AG20443 (cell line): Measurements from ENCODE around the gene PHKA1.
"Not testable (repeated sequence)": the region's sequence is repeated elsewhere in the genome, so short reads cannot be mapped to it uniquely, and the experiment has no call there.

Experiments
- DNase-seq: peaks from one replicate; pipeline ENCODE4 v3.0.0; 2012; ENCODE audit warnings: low spot score, mixed read lengths

The PHKA1 gene

DNA sequence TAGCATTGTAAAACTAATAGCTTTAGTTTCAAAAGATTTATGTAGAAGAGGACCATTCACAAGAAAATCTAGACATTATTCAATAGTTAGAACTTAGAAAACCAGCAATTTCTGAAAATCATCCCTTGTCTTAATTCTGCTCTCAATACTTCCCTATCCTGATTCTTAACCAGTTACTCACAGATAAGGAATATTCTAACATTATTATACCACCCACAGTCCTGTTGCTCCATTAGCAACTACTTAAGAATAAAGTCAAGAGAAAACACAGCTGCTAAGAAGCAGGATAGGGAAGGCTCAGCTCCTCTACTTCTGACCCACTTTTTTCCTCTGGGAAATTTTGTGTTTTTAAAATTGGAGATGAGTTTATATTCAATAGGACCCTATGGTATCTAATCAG lies 47.7 kb downstream of the PHKA1 start:
- no peak for DNase-seq

DNA sequence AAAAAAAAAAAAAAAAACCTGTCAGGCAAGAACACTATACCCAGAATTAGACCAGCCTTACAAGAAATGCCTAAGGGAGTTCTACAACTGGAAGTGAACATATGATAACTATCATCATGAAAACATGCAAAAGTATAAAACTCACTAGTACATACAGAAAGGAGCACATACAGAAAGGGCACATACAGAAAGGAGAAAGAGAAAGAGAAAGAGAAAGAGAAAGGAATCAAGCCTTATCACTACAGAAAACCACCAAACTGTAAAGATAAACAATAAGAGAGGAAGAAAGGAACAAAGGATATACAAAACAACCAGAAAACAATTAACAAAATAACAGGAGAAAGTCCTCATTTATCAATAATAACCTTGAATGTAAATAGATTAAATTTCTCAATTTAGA lies 50.4 kb downstream of the PHKA1 start:
- DNase-seq, result no peak

DNA sequence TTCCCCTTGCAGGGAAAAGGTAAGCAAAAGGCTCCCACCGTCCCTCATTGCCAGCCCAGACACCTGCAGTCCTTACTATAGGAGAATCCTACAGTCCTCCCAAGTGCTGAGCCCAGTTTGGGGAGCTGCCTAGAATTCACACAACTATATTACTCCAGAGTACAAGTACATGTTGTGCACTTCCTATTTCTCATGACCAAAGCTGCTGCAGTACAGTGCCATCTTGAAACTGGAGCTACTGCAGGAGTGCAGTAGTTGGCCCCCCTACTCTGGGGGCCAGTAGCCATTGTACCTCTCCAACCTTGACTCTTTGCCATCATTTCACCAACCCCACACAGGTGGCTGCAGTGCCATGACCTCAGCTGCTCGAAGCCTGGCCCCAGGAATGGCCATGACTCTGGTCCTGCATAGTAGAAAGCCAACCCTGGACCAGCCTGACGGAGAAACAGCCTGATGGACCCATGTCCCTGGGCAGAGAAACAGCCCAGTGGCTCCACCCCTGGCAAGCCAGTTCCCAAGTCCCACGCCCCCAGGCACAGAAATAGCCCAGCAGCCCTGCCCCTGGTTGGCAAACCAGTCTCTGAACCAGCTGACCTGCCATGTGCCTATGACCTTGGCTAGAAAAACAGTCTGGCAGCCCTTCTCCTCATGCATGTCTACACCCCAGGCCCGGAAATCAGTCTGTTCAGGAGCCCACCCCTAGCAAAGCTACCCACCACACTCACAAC lies 51.9 kb downstream of the PHKA1 start:
- DNase-seq, result no peak

DNA sequence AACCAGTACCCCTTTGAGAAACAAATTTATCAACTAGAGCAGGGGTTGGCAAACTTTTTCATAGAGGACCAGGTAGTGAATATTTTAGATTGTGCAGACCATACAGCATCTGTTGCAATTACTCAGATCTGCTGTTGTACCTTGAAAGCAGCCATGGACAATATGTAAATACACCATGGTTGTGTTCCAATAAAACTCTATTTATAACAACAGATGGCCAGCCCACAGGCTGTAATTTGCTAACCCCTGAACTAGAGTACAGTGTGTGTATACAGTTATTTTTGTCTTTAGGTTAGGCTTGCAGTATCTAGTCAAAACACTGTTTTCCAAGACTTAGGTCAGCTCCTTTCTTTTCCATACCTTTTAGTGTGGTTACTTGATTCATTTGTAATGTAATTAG lies 54.4 kb downstream of the PHKA1 start:
- no peak for DNase-seq

DNA sequence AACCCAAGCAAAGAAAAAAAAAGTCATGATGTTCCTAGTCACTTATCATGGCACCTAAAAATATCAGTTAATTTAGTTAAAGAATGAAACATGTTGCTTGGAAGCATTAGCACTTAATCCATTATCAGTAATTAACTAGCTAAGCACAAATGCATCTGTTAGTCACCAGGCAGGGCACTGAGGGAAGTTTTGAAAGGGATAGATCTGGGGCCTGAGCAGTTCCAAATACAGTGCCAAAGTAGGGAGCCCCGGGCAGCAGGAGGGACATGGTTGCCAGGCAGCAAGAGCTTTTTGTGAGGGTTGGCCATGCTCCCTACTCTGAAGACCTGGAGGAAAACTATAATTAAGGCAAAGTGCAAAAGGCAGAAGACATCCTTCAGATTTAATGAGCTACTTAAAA lies 62.0 kb downstream of the PHKA1 start:
- no peak for DNase-seq

DNA sequence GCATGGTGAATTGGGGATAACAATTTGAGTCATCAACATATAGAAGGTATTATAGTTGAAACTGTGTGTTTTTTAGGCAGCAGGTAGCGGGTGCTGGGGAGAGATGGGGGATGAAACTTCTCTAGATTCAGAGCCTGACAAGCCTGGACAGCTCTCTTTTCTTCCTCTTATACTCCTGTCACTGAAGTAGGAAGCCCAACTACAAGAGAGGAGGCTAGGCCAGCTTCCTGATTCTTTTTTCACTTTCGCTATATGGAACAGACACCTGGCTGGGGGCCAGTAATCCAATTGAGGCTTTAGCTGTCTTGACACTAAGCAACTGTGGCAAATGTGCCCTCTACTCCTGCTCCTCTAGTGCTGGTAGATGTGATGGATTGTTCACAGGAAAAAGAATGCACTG lies 69.2 kb downstream of the PHKA1 start:
- DNase-seq, result no peak

DNA sequence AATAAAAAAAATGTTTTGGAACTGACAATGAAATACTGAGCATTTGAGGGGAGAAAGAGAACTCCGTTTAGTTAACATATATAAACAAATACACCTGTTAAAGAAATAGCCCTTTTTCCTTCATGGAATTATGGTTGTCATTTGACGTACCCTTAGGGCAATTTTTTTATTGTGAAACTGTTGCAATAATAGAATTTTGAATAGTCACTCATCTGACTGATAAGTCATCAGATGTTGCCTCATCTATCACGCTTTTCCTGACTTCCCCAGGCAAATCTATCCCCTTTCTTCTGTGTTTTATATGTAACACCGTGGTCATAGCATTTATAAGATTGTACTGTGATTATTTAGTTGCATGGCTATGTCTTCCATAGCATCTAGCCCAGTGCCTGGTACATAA lies 72.5 kb downstream of the PHKA1 start:
- DNase-seq, result no peak

DNA sequence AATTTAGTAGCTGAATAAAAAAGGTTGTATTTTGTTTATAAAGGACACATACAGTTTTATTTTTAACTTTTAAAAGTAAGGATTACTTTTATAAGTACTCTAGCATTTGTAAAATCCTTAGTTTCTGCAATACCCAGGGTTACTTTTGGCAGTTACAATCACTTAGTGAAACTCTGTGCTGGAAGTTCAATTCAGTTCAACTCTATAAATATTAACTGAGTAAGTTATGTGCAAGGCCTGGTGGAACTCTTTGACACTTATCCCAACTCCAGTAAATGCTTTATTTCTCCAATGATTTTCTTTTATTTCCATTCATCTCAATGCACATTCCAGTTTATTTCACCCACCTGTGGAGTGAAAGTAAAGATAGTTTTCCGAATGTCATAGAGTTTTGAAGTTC lies 78.2 kb downstream of the PHKA1 start:
- DNase-seq, result no peak

DNA sequence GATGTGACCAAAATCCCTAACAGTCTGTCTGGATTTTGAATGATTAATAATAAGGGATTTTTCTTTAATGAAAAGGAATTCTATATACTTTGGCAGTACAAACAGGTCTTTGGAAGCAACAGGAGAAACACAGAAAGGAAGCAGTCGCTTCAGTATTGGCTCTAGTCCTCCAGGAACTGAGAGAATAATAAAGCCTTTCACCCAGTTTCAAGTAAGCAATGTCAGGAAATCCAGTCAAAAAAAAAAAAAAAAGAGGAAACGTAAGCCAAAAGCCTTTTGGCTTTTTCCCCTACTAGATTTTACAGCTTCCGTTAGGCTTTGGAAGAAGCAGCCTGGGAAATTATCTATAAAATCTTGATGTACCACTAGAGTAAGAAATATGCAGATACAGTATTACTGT lies 79.8 kb downstream of the PHKA1 start:
- no peak for DNase-seq

DNA sequence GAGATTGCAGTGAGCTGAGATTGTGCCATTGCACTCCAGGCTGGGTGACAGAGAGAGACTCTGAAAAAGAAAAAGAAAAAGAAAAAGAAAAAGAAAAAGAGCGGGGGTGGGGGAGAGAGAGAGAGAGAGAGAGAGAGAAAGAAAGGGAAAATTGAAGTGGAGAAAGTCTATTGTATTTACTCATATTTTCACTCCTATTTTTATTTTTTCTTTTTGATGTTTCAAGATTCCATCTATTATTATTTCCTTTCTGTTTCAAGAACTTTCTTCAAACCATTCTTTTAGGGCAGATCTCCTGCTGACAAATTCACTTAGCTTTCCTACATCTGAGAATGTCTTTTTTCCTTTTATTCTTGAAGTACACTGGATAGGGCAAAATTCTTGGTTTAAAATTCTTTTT lies 83.9 kb downstream of the PHKA1 start:
- DNase-seq, result no peak

DNA sequence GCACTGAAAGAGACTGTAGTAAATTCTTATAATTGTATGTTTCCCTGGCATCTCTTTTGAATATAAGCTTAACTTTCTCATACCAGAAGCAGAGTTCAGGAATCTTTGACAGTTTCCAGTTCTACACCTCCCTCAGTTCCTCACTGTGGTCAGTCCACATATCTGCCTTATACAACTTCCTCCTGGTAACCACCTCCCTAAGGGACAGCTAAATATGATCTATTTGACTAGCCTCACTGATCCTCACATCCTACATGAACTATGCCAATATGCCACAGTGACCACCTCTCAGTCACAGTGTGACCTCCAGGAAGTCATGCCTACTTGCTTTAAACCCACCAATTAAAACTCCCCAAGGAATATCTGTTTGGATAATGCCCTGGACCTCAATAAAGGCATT lies 89.9 kb downstream of the PHKA1 start:
- no peak for DNase-seq

DNA sequence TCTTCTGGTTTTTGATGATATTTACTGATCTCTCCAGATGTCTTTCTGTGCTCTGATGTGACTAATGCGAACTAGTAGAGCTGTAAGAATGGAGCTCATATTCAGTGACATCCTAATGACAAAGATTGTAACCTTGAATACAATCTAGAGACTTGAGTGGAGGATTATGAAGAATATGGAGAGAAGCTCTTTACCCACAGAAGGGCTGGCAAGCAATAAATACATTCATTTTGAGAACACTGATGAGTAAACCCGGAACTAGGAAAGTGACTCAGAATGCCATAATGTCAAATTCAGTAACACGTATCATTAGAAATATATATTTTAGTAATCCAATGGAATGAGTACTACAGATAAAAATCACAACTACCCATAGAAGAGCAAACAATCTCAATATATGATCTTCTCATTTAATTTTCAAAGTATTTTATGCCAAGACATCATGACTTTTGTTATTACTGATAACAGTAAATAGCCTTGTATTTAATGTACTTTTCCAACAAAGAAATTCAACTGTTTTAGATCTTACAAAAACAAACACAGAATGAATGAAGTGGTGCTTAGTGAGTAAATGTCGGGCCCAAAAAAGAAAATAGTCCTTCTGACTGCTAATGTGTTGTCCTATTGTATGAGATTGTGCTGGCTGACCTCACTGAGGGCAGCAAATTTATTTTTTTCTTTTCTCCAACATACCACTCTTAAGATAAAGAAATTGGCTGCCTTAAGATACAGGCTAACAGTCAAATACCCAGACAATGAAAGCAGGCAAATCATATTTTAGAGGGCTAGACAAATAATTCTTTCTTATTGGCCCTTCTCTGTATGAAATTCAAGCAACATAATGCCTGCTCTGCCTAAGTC lies 92.3 kb downstream of the PHKA1 start:
- DNase-seq, result peak; percentile 6

DNA sequence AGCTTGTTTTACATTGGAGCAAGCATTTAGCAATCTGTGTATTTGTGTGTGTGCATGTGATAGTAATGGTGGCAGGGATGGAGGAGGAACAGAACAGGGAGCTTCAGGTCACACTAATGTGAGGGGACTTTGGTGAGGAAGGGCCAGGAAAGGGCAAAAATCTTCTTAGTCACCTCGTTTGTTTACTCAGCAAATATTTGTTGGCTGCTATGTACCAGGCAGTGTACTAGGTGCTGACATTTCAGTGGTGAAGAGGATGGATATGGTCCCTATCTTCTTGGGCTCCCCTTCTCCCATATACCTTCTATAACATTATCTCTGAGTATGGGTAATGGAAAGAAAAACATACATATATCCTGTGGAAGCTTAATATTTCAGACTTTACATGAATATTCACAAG lies 92.9 kb downstream of the PHKA1 start:
- DNase-seq, result no peak

DNA sequence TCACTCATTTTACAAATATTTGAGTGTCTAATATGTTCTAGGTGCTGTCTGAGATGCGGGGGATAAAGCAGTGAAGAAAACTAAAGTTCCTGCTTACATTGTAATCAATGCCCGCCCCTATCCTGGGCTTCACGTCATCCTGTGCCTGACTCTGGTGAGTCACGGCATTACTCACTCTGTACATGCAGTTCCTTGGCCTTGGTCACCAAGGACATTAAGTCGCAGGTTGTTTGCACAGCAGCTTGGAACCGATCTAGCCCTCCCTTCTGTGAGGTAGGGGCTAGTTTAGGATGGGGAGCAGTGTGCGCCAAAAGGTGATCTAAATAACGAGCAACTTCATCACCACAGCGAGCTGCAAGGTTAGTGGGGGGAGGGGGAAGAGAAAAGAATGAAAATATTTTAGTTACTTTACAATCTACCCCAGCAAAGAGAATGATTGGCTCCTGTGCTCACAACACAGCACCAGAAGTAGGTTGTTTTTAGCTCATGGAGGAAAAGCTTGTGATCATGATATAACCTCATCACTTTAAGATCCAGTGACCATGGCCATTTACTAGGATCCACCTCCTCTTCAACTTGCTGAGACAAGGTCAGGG lies 93.5 kb downstream of the PHKA1 start:
- DNase-seq, result peak; percentile 73

DNA sequence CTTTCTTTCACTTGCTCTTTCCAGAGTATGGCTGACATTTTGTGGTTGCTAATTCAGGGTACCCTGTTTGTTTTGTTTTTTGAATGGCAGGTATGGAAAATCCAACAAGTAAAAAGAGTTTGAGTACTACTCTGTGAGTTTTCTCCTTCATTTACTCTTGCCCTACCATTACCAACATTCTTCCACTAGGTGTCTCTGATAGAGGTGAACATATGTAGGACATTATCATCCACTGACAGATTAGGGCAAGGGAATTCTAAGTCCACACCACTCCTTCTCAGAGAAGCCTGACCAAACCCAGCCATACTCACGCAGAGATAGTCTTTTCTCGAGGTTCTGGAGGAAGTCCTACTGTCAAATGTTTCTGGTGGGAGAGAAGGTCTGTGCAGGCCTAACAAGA lies 104.8 kb downstream of the PHKA1 start:
- DNase-seq, result peak; percentile 7

DNA sequence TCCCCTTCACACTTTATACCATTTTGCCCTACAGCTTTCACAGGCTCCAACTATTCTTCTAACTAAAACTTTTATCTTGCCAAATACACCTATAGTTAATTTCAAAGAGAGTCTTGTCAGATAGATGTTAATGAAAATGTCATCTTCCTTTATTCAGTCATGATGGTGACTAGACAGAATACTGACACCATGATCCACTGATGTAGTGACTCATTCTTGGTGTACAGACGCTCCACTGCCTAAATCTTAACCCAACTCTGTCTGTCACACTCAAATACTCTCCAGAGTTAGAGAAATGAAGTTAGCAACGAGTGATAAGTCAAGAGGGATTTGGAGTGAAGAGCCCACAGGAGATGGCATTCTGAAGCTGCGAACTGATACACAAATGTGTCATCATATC lies 109.4 kb downstream of the PHKA1 start:
- no peak for DNase-seq

DNA sequence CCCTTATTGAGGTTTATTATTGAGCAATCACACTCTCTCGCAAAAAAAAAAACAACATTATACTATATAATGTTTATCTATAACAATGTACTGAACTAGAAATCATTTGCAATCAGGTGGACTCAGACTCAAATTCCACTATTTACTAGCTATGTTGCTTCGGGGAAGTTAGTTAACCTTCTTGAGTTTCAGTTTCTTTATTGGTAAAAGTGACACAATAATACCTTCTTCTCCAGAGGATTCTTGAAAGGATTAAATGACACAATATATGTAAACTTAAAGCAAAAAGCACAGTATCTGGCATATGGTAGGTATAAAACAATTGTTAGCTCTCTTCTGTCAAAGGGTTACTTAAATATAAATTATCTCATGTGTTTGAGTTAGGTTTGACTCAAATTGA lies 110.0 kb downstream of the PHKA1 start:
- DNase-seq, result no peak

DNA sequence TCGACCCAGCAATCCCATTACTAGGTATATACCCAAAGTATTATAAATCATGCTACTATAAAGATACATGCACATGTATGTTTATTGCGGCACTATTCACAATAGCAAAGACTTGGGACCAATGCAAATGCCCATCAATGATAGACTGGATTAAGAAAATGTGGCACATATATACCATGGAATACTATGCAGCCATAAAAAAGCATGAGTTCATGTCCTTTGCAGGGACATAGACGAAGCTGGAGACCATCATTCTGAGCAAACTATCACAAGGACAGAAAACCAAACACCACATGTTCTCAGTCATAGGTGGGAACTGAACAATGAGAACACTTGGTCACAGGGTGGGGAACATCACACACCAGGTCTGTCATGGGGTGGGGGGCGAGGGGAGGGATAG lies 123.1 kb downstream of the PHKA1 start:
- DNase-seq, result not testable (repeated sequence)

DNA sequence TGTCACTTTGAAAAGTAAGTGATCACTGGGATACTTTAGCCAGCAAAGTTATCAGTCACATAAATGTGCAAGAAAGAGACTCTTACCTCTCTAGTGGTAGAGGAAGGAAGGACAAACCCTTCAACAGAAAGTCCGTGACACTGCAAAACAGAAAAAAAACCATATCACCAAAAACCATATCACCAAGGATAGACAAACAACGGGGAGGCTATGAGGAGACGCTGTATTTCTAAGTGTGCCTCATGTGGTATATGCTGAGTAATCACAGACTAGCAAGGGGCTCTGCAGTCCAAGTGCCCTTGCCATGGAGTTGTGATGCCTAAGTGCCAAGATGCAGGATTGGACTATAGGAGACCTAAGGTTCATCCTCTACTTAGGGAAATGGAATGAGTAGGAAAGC lies 129.9 kb downstream of the PHKA1 start:
- DNase-seq, result no peak

DNA sequence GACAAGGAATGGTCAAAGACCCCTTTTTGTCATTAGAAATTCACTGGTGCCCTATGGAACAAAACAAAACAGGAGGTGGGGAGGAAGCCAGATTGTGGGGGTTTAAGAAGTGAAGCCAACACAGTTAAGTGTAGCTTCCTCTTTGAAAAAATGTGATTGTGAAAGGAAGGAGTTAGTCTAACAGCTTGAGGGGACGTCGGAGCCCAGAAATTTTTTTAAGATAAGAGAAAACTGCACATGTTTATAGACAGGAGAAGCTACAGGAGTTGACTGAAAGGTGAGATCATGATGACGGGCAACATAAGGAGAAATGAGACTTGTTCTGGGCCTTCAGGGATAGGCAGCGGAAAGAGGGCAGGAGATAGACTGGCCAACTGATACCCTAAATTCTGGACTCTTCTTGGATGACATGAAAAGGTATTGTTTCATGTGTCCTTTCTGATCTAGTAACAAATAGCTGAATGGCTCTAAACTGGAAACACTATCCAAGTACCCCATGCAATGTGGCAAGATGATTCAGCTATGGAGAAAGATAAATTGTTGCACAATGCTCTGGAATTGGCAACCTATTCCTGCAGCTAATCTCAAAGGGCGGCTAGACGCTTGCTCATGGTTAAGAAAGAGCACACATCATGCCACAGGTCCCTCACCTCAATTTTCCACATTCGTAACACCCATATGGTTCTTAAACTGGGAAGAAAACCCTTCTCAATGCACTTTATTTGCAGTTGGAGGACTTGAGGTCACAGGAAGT lies 137.8 kb downstream of the PHKA1 start:
- DNase-seq, result peak; percentile 30

DNA sequence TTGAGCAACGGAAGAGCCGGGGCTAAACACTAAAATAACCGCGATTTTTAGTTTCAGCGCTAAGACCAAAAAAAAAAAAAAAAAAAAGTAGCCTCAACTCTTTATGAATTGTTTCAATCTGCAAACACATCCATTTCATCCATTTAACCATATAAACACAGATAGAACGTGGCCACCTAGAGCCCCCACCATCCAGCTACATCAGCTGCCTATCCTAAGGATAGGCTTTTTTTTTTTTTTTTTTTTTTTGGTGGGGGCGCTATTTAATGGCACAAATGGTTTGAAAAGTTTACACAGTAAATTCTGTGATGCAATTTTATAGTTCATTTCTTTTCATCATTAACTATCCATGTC lies 141.0 kb downstream of the PHKA1 start:
- DNase-seq, result no peak
